GM12864 (cell line): ENCODE measurements around the gene FAM78A.
"Not testable (repeated sequence)": the region's sequence is repeated elsewhere in the genome, so short reads cannot be mapped to it uniquely, and the experiment has no call there.

Experiments used
- DNase-seq: peaks from one replicate; pipeline ENCODE4 v3.0.0-alpha.2; 2011; ENCODE audit warnings: low read depth
- H3K4me3 ChIP-seq: 2 replicates; pipeline ENCODE4 v1.5.1; 2011; ENCODE audit warnings: mild to moderate bottlenecking, low read depth, low read length, control low read depth
- CTCF ChIP-seq: IDR thresholded peaks from 2 replicates; pipeline ENCODE4 v1.5.1; 2011; ENCODE audit warnings: low read depth, mild to moderate bottlenecking, moderate library complexity, low read length, control low read depth, inconsistent platforms; ENCODE audit errors: missing control alignments

FAM78A gene

GRCh38 chr9:131255676-131256197 is 20.6 kb downstream of the FAM78A start:
- DNase-seq, result no peak
- no peak for TF ChIP-seq CTCF

GRCh38 chr9:131254626-131255025 is 21.7 kb downstream of the FAM78A start:
- DNase-seq, result no peak
- no peak for TF ChIP-seq CTCF

More at GRCh38 chr9:131255676-131256197, 20.6 kb downstream of the FAM78A start:
- H3K4me3 ChIP-seq, result peak overlapping the region; percentile 37

GRCh38 chr9:131253891-131254491 is 22.3 kb downstream of the FAM78A start:
- TF ChIP-seq CTCF, result no peak
- no peak for DNase-seq
- H3K4me3 ChIP-seq, result no peak overlapping the region

More at GRCh38 chr9:131254626-131255025, 21.7 kb downstream of the FAM78A start:
- H3K4me3 ChIP-seq, result no peak overlapping the region

- DNase-seq, result no peak
- no peak for TF ChIP-seq CTCF
- H3K4me3 ChIP-seq, result peak overlapping the region; percentile 62
Measured at GRCh38 chr9:131252120-131252519, 24.2 kb downstream of the FAM78A start.

- TF ChIP-seq CTCF, result no peak
- DNase-seq, result no peak
- H3K4me3 ChIP-seq, result no peak overlapping the region
Measured at GRCh38 chr9:131246618-131247017, 29.7 kb downstream of the FAM78A start.

- not testable (repeated sequence) for DNase-seq, H3K4me3 ChIP-seq
Measured at GRCh38 chr9:131244331-131244730, 32.0 kb downstream of the FAM78A start.

- DNase-seq, result no peak
- H3K4me3 ChIP-seq, result no peak overlapping the region
- no peak for TF ChIP-seq CTCF
Measured at GRCh38 chr9:131240047-131240921, 36.0 kb downstream of the FAM78A start.
